CD4-positive, alpha-beta T cell treated with Interleukin-21 for 1 hour (primary cell): Measurements from ENCODE around the gene AASDHPPT.
"Not testable (repeated sequence)": the region's sequence is repeated elsewhere in the genome, so short reads cannot be mapped to it uniquely, and the experiment has no call there.

Experiments
- DNase-seq: peaks from one replicate; pipeline ENCODE4 v3.0.0-alpha.2; 2020

The AASDHPPT gene

DNA sequence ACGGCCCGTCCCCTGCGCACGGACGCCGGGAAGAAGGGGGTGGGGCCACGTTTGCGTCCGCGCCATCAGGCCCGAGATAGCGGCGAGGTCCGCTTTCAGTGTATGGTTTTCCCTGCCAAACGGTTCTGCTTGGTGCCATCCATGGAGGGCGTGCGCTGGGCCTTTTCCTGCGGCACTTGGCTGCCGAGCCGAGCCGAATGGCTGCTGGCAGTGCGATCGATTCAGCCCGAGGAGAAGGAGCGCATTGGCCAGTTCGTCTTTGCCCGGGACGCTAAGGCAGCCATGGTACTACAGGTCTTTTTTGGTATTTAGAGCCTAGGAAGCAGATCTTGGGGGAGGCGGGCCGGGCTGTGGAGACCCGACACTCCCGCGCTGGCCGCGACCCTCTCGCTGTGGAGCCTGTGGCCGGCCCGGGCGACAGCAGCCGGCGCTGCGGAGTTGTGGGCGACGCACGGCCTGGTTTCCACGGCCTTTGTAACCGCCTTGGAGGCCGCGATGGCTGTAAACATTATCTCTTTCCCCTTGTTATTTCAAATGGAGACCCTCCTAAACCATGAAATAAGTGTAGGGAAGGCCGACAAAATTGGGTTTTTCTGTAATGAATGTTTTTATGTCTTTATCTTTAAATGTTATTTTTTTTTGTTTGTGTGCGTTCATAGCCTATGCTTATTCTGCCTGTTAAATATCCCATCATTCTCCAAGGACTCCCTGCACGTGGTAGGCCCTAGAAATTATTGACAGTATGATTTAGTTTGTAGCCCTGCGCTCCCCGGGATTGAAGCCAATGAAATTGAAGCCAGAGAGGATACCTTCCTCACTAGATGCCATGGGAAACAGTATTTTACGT, at the start of gene AASDHPPT:
Gene AASDHPPT, plus strand, starts transcription at position 54 of the 847 bp plus-strand sequence. Its CDS starts 49 bp downstream, at position 103.
- DNase-seq, result peak; percentile 5

DNA sequence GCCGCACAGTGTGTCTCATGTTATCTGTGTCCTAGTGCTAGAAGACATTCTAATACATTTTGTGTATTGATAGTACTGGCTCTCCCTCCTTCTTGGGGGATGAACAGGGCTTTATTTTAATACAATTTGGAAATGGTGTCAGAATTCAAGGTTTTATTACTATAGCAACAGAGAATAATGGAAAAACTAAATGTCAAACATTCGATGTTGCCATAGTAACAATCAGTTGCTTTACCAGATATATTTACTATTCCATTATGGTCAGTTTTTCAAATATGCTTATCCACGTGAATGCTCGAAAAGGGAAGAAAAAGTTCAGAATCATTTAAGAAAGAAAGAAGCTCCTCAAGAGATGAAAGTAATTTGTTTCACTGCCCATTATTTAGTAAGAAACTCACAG, 46.9 kb upstream of the AASDHPPT start:
- DNase-seq, result no peak

DNA sequence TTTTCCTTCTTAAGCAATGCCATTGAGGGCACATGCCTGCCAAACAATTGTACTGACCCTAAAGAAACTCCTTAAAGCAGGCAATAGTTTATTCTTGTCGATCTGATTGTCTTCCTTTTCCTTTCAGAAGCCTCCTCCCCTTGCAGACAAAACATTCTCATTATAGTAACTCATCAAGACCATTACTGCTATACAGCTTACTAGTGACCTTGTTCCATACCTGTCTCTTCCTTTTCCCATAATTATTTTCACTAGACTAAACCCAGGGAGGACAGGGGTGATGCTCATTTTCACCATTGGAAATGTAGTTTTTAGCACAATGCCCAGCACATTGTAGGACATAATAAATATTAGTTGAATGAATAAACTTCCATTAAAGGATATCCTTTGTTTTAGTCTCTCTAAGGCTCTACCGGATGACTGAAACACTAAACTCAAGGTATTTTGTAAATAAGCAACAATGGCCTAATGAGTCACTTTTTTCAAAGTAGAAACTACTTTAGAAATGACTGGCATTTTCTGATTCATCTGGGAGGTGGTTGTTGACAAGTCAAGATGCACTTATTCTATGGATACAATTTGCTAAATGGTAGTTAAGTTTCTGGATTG, 46.2 kb upstream of the AASDHPPT start:
- DNase-seq, result no peak

DNA sequence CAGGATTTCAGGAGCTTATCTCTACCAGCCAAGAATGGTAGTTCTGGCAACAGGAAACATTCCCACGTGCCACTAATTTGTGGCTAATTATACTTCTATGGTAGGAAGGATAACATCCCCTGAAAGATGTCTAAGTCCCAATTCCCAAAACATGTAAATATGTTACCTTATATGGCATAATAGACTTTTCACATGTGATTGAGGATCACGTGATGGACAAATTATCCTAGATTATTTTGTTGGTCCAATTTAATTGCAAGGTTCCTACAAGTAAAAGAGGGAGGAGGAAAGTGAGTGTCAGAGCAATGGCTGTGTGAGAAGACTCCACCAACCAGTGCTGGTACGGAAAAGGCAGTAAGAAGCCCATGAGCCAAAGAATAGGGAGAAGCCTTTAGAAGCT, 45.5 kb upstream of the AASDHPPT start:
- no peak for DNase-seq

DNA sequence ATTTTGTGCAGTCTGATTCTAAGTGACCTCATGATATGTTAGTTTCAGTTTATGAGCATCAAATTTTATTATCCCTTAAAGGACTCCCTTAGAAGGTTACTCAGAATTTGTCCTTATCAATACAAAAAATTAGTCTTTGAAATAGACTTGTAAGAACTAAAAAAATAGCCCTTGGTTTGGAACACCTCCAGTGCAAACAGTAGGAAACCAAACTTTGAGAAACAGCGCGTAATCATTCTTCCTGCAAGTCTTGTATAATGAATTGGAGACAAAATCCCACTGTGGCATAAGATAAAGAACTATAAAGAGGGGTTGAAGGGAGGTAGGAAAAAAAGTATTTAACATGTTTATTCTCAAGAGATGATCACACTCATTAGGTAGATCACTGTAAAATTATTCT, 44.6 kb upstream of the AASDHPPT start:
- no peak for DNase-seq

DNA sequence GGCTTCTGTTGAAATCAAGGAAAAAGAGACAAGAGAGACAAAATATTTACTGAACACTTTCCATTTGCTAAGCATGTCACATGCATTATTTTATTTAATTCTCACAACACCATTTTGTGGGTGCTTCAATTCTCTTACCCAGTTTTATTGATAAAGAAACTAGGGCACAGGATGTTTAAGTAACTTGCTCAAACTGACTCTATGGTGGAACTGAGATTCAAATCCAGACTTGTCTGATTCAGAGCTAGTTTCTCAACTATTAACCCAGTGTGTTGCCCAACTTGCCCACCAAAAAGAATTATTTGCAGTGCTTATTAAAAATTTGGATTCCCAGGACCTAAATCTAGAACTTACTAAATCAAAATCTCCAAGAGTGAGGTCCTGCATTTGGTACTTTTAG, 33.9 kb upstream of the AASDHPPT start:
- no peak for DNase-seq

GRCh38 chr11:106047631-106048030, 29.8 kb upstream of the AASDHPPT start:
- no peak for DNase-seq

DNA sequence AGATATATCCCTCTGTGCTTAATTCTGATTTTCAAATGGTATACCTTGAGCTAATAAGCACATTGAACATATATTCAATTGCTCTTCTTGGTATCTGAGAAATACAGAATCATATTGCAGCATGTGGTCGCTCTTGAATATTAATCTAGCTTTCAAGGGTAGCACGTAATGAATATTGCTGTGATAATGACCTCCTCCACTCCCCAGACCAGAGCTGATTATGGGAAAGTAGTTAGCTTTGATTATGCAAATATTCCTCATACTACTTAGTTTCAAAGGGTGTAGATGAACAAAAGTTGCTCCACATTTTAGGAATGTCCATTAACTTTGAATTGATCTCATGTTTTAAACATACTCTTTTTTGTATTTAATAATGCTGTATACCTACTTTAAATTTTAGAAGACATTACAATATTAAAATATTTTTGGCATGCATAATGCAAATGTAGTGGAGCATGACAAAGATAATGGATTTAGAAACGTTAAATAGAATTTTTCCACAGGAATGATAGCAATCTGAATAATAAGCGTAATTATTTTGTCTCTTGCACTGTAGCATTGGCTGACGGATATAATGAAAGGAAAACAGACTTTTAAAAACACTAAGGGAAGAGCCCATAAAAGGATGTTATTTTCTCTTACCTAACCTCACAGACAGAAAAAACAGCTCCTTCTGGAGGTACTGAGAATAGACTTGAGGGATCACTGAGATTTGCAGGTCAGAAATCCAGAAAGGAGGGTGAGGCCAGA, 27.6 kb upstream of the AASDHPPT start:
- DNase-seq, result no peak

DNA sequence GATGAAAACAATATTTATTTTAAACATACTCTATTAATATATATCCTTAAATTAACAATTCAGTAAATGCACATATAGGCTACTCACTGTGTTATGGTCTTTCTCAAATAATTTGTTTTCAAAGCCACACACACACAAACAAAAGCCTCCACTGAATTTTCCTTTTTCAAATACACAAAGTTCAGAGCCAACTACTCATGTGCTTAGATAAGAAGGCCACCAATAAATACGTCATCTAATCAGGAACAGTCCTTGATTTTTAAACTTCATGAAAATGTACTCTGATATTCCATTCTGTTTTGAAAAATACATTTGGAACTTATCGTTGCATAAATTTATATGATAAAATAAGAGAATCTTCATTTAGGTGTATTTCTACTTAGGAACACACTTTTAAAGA, 26.4 kb upstream of the AASDHPPT start:
- no peak for DNase-seq

- not testable (repeated sequence) for DNase-seq
Observed at GRCh38 chr11:106058377-106058776, 19.1 kb upstream of the AASDHPPT start.

DNA sequence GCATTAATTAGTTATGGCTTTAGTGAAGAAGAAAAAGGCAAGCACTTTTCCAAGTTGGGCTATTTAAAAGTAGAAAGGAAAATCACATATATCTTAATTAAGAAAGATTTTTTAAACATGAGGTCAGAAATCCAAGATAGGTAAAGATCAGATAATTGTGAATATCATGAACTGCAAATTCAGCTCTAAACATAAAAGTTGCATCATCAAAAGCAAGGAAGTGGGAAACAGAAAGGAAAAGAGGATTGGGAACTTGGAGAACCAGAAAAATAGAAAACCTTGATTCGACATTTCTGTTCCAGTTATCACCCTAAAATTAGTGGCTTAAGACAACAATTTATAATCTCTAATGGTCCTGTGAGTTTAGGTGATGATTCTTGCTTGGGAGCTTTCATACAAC, 17.8 kb upstream of the AASDHPPT start:
- DNase-seq, result no peak

GRCh38 chr11:106061249-106061784, 16.1 kb upstream of the AASDHPPT start:
- DNase-seq, result no peak

DNA sequence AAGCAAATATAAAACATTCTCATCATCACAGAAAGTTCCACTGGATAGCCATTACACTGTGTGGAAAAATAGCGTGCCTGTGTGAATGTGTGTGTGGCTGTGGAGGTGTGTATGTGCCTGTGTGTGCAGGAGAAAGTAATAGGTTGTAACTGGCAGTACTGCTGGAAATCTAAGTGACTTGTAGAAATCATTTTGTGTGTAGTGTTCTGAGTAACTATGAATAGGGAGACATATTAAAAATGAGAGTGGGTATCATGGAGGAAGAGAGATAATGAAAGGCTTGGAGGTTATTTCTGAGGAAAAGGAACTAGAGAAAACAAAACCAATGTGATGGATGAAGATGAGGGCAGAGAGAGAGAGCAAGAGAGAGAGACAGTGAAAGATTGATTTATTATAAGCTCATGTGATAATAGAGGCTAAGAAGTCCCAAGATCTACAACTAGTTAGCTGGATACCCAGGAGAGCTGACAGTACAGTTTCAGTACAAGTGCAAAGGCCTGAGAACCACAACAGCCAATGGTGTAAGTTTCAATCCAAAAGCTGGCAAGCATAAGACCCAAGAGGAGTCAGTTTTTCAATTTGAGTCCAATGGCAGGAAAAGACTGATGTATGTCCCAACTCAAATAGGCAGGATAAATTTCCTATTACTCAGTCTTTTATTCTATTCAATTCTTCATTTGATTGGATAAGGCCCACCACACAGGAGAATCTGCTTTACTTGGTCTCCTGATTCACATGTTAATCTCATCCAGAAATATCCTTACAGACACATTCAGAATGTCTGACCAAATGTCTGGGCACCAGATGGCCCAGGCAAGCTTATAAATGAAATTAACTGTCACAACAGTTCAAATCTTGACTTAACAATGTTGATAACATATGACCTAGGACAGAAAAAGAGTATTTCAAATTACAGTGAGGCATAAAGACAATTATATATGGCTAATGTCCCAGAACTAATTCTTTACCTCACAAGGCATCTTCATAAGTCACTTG, 15.2 kb upstream of the AASDHPPT start:
- DNase-seq, result no peak

GRCh38 chr11:106063009-106063408, 14.5 kb upstream of the AASDHPPT start:
- no peak for DNase-seq

DNA sequence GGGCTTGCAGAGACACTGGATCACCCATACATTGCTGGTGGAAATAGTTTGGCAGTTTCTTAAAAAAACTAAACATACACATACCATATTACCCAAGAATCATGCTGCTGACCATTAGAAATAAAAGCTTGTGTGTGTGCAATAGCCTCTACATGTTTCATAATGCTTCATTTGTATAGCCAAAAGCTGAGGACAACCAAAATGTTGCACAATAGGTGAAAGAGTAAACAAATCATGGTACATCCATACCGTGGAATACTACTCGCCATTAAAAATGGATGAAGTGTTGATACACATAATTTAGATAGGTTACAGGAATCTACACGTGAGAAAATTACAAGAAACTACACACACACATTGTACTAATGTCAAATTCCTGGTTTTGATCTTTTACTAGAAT, 6.9 kb upstream of the AASDHPPT start:
- DNase-seq, result no peak

GRCh38 chr11:106072804-106073203, 4.7 kb upstream of the AASDHPPT start:
- no peak for DNase-seq

DNA sequence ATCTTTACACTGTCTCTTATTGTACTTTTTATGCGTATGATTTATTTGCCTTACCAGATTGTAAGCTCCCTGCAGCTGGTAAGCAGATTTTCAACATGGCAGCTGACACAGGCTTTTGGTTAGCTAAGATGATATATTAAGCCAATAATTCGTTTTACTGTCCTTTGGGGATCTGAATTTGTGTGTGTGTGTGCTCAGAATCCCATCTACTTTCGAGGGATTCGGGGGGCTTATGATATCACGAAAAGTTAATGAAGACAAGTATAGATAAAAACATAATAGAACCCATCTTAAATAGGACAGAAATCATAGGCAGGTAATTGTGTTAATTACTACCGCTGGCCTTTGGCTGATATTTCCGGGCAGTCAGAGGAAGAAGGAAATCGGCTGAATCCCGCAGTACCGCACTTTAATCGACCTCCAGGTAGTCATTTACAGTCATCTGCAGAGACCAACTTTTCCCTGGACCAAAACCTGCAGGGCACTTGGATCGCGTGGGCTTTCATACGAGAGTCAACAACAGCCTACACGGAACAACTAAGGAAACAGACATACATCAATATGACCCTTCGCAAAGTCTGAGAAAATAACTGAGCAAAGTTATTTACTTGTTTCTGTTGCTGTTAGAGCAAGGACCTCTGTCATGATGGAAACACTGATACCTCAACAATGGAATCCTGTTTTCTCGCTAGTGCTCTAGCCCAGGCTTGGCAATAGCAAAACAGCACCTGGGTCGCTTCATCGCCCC, 1.1 kb upstream of the AASDHPPT start:
- no peak for DNase-seq

DNA sequence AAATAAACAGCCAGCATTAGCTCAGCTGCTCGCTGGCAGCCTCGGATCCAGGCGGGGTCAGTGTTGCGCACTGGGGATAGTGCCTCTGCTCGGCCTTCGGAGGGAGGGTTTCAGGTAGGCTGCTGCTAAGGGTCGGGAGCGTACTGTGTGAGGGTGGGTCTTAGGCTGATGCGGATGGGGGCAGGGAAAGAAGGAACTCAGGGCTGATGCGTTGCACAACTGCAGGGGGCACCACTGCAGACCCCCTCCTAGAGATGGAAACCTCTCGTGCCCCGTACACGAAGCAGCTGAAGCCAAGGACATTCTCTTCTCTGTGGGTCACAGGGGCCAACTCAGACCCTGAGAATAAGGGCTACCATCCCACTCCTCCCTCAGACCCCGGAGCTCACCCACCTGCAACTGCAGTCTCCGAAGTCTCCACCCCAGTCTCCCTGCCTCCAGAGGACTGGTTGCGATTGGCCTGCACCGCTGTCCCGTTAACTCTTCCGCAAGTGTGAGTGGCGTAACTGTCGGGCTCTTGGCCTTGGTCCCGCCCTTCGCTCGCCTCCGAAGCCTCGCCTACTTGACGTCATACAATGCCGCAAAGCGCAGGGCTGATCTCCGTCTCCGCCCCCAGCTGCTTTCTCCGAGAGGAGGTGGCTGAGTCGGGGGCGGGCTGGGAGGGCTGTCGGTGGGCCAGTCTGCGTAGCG, 398 bp upstream of the AASDHPPT start, which contains the start of gene KBTBD3:
Gene KBTBD3, minus strand, starts transcription at position 429 of the 690 bp plus-strand sequence. CDS start 18,250 bp downstream, outside the sequence.
- peak; percentile 99 for DNase-seq

- no peak for DNase-seq
Observed at GRCh38 chr11:106082096-106082495, 4.6 kb downstream of the AASDHPPT start.

- no peak for DNase-seq
Observed at GRCh38 chr11:106086135-106086534, 8.7 kb downstream of the AASDHPPT start.

GRCh38 chr11:106086850-106087249, 9.4 kb downstream of the AASDHPPT start:
- no peak for DNase-seq
